HepG2 (cell line): Measurements from ENCODE around the gene JAG1. TPM values are rescaled to one million over a fixed set of nuclear protein-coding genes. Genes with fewer than 3 reads are reported as not detected.

ENCODE experiments used
- AKAP8 ChIP-seq: sonication (generic); formaldehyde crosslinking; IDR thresholded peaks from 2 replicates; pipeline ENCODE4 v1.5.1; 2020; ENCODE audit warnings: mild to moderate bottlenecking, missing genetic modification reagents
- CREB3 ChIP-seq: sonication (generic); formaldehyde crosslinking; IDR thresholded peaks from 2 replicates; pipeline ENCODE4 v1.5.0; 2020; ENCODE audit warnings: missing genetic modification reagents
- EP300 ChIP-seq, 3 experiments: sonication (generic) in 1 of 3; formaldehyde crosslinking in 1 of 3; IDR thresholded peaks; 2 replicates each; pipeline versions ENCODE4 v1.5.1 to v1.6.1; 2011 to 2020; ENCODE audit warnings: low read depth in 2 of 3, low read length in 2 of 3, borderline replicate concordance in 1 of 3, improper control_type of control experiment in 1 of 3, mild to moderate bottlenecking in 1 of 3, missing genetic modification reagents in 1 of 3, moderate library complexity in 1 of 3
- ETV6 ChIP-seq: sonication (generic); formaldehyde crosslinking; conservative IDR thresholded peaks from 2 replicates; pipeline ENCODE4 v1.4.0; 2020; ENCODE audit warnings: missing genetic modification reagents
- EZH2 ChIP-seq: conservative IDR thresholded peaks from 2 replicates; pipeline ENCODE4 v1.6.1; 2012; ENCODE audit warnings: mild to moderate bottlenecking, low read depth, low read length, moderate library complexity
- GFI1 ChIP-seq: sonication (generic); formaldehyde crosslinking; IDR thresholded peaks from 2 replicates; pipeline ENCODE4 v1.5.0; 2020; ENCODE audit warnings: missing genetic modification reagents, mild to moderate bottlenecking, borderline replicate concordance
- HES4 ChIP-seq: sonication (generic); formaldehyde crosslinking; IDR thresholded peaks from 2 replicates; pipeline ENCODE4 v1.9.0; 2021; ENCODE audit warnings: mild to moderate bottlenecking, missing genetic modification reagents, borderline replicate concordance
- HOXA9 ChIP-seq: sonication (generic); formaldehyde crosslinking; IDR thresholded peaks from 2 replicates; pipeline ENCODE4 v1.8.1; 2022; ENCODE audit warnings: missing genetic modification reagents, mild to moderate bottlenecking, moderate library complexity, borderline replicate concordance
- IRF2 ChIP-seq: IDR thresholded peaks from 2 replicates; pipeline ENCODE4 v1.6.1; 2018; ENCODE audit warnings: missing genetic modification reagents, missing compliant biosample characterization
- MAZ ChIP-seq, 2 experiments: sonication (generic) in 1 of 2; formaldehyde crosslinking in 1 of 2; IDR thresholded peaks; 2 replicates each; pipeline versions ENCODE4 v1.5.0 to v1.6.1; 2012 to 2020; ENCODE audit warnings: low read depth in 2 of 2, mild to moderate bottlenecking in 2 of 2, borderline replicate concordance in 1 of 2, improper control_type of control experiment in 1 of 2, low read length in 1 of 2, missing genetic modification reagents in 1 of 2, moderate library complexity in 1 of 2
- NFKBIZ ChIP-seq: IDR thresholded peaks from 2 replicates; pipeline ENCODE4 v1.6.1; 2018; ENCODE audit warnings: missing genetic modification reagents, missing compliant biosample characterization
- PCBP1 ChIP-seq: fragments of 200-400 bp; formaldehyde crosslinking; IDR thresholded peaks from 2 replicates; pipeline ENCODE4 v1.6.1; 2017; ENCODE audit warnings: mild to moderate bottlenecking, low read depth, low read length, borderline replicate concordance
- REL ChIP-seq: sonication (generic); formaldehyde crosslinking; conservative IDR thresholded peaks from 2 replicates; pipeline ENCODE4 v1.8.0; 2022; ENCODE audit warnings: mild to moderate bottlenecking, missing genetic modification reagents, moderate library complexity
- THYN1 ChIP-seq: sonication (generic); formaldehyde crosslinking; IDR thresholded peaks from 2 replicates; pipeline ENCODE4 v1.8.1; 2023; ENCODE audit warnings: low read depth, mild to moderate bottlenecking, moderate library complexity, missing genetic modification reagents, borderline replicate concordance
- ZBTB20 ChIP-seq: sonication (generic); formaldehyde crosslinking; IDR thresholded peaks from 2 replicates; pipeline ENCODE4 v1.8.1; 2023; ENCODE audit warnings: missing genetic modification reagents, low read depth, mild to moderate bottlenecking, borderline replicate concordance
- ZFYVE20 ChIP-seq: sonication (generic); formaldehyde crosslinking; IDR thresholded peaks from 2 replicates; pipeline ENCODE4 v1.8.0; 2023; ENCODE audit warnings: low read depth, mild to moderate bottlenecking, moderate library complexity, missing genetic modification reagents, borderline replicate concordance
- ZKSCAN5 ChIP-seq: sonication (generic); formaldehyde crosslinking; IDR thresholded peaks from 2 replicates; pipeline ENCODE4 v1.5.1; 2020; ENCODE audit warnings: mild to moderate bottlenecking, missing genetic modification reagents
- ZMAT5 ChIP-seq: sonication (generic); formaldehyde crosslinking; IDR thresholded peaks from 2 replicates; pipeline ENCODE4 v1.5.0; 2020; ENCODE audit warnings: mild to moderate bottlenecking, low read depth, missing genetic modification reagents, borderline replicate concordance
- ZNF143 ChIP-seq: sonication (generic); formaldehyde crosslinking; IDR thresholded peaks from 2 replicates; pipeline ENCODE4 v1.4.0; 2020; ENCODE audit warnings: missing genetic modification reagents
- ZNF260 ChIP-seq: sonication (generic); formaldehyde crosslinking; IDR thresholded peaks from 2 replicates; pipeline ENCODE4 v1.4.0; 2020; ENCODE audit warnings: missing genetic modification reagents, low read depth, mild to moderate bottlenecking, borderline replicate concordance
- ZNF343 ChIP-seq: sonication (generic); formaldehyde crosslinking; IDR thresholded peaks from 2 replicates; pipeline ENCODE4 v1.4.0; 2020; ENCODE audit warnings: mild to moderate bottlenecking, missing genetic modification reagents
- ZNF737 ChIP-seq: sonication (generic); formaldehyde crosslinking; IDR thresholded peaks from 2 replicates; pipeline ENCODE4 v1.5.0; 2020; ENCODE audit warnings: missing genetic modification reagents, mild to moderate bottlenecking, borderline replicate concordance
- ZNF766 ChIP-seq: sonication (generic); formaldehyde crosslinking; IDR thresholded peaks from 2 replicates; pipeline ENCODE4 v1.5.0; 2020; ENCODE audit warnings: missing genetic modification reagents, borderline replicate concordance
- ZSCAN9 ChIP-seq: IDR thresholded peaks from 2 replicates; pipeline ENCODE4 v1.6.1; 2016; ENCODE audit warnings: borderline replicate concordance
- polyA plus RNA-seq, 8 experiments: library from polyadenylated mRNA; depleted of rRNA in 3 of 8; stranded (reverse) in 7 of 8; unstranded in 1 of 8; fragments of >200 nt; fragmentation: Illumina TruSeq in 4 of 8; extraction: Trizol in 4 of 8; gene quantifications; 2 replicates each; pipeline versions ENCODE4 v1.2.1 to v1.2.3, GENCODE V29; 2011 to 2016; ENCODE audit warnings: low read depth in 4 of 8, missing spikeins in 1 of 8, mixed read lengths in 1 of 8; ENCODE audit not compliant: insufficient read depth in 1 of 8
- total RNA-seq, 5 experiments: library from RNA; depleted of rRNA; stranded (reverse); fragments of >200 nt; fragmentation: Illumina TruSeq; extraction: Trizol; gene quantifications; 2 replicates each; pipeline ENCODE4 v1.2.3, GENCODE V29; 2016; ENCODE audit warnings: low read depth in 1 of 5
- TF ChIP-seq, protein P1 (sequence below): sonication (generic); formaldehyde crosslinking; IDR thresholded peaks from 2 replicates; pipeline ENCODE4 v1.4.0; 2020; ENCODE audit warnings: missing genetic modification reagents, mild to moderate bottlenecking, borderline replicate concordance
- TF ChIP-seq, protein P2 (sequence below): IDR thresholded peaks from 2 replicates; pipeline ENCODE4 v1.6.1; 2016; ENCODE audit warnings: low read depth, borderline replicate concordance

JAG1 gene
- total and polyA plus RNA-seq, 2 of the 13 experiments (the other 11 are each of a cell fraction or from before 2014, with no cell fraction given), result 47.1 to 56.3 TPM

DNA sequence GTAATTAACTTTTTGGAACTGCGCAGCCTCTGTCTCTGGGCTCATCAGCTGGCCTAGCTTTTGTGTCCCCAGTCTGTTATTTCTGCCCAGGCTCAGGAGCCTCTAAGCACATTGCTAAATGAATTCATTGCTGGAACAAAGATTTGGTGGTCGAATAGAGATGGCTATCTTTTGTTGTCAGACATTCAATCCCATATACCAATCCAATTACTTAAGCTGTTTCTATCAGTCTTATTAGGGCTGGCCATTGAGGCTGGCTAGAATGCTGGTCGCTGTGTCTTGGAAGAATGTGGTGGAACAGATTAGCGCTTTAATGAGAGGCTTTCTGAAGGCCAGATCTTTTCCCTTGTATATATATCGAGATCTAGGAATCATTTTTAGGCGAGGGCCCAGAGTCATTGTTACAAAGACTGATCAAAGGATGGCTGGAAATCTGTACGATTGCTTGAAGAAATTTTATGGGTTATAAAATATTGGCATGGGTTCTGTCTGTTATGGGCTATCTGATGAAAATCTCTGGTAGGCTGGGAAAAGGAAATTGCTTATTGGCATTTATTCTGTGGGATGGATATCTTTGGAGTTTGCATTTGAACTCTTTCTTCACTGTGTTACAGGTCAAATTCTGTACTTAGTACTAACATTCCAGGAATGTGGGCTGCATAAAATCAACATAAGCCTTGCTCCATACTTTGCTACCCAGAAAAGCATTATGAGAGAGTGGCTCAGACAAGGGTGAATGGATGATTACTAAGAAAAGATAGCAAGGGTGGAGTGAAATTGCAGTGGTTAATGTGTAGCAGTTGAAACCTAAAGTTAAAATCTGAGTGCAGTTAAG is 34.8 kb upstream of the JAG1 start (continued):
- TF ChIP-seq EP300 (IDR thresholded peaks at IDR 0.05; ENCODE audit: low read depth in 2 of 2, low read length in 2 of 2) (peak; percentile 98 to 99), EP300 (CRISPR knock-in tag; IDR thresholded peaks at IDR 0.05; ENCODE audit: borderline replicate concordance) (peak; percentile 97), ZNF737 (CRISPR knock-in tag) (no peak), ZFYVE20 (CRISPR knock-in tag) (no peak), PCBP1 (no peak), NFKBIZ (CRISPR knock-in tag) (peak; percentile 83; the same call in 1 of the 2 replicates), THYN1 (no peak), ZBTB20 (peak; percentile 94), EZH2 (no peak), AKAP8 (CRISPR knock-in tag) (no peak), HES4 (CRISPR knock-in tag) (no peak), ZMAT5 (CRISPR knock-in tag) (no peak), ETV6 (CRISPR knock-in tag) (no peak), IRF2 (CRISPR knock-in tag) (peak; percentile 87), ZKSCAN5 (CRISPR knock-in tag) (no peak), ZNF766 (CRISPR knock-in tag) (no peak), CREB3 (CRISPR knock-in tag) (no peak), REL (CRISPR knock-in tag) (no peak), HOXA9 (no peak), ZSCAN9 (CRISPR knock-in tag) (peak; percentile 96; the same call in 1 of the 2 replicates), ZNF143 (CRISPR knock-in tag) (no peak), ZNF343 (0 out of 2 replicates have a peak, but pooled peaks have one; percentile 60), GFI1 (CRISPR knock-in tag) (peak; percentile 36; the same call in 1 of the 2 replicates), MAZ (IDR thresholded peaks at IDR 0.05; ENCODE audit: borderline replicate concordance, low read depth, low read length) (no peak), MAZ (CRISPR knock-in tag; IDR thresholded peaks at IDR 0.05; ENCODE audit: low read depth) (no peak), ZNF260 (CRISPR knock-in tag) (no peak)
- TF ChIP-seq, protein P1, sequence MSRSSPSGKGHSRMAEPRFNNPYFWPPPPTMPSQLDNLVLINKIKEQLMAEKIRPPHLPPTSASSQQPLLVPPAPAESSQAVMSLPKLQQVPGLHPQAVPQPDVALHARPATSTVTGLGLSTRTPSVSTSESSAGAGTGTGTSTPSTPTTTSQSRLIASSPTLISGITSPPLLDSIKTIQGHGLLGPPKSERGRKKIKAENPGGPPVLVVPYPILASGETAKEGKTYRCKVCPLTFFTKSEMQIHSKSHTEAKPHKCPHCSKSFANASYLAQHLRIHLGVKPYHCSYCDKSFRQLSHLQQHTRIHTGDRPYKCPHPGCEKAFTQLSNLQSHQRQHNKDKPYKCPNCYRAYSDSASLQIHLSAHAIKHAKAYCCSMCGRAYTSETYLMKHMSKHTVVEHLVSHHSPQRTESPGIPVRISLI (CRISPR knock-in tag), result peak; percentile 68; the same call in 1 of the 2 replicates
- TF ChIP-seq, protein P2, sequence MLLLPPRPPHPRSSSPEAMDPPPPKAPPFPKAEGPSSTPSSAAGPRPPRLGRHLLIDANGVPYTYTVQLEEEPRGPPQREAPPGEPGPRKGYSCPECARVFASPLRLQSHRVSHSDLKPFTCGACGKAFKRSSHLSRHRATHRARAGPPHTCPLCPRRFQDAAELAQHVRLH, result peak; percentile 85; the same call in 1 of the 2 replicates
